Stimulated activated CD4-positive, alpha-beta T cell treated with anti-CD3 and anti-CD28 coated beads, TNF-alpha, amount 100 ng/mL, for 1 hour (primary cell): ENCODE results near the gene PEF1.
A peak's percentile ranks its signal among the peaks of the same experiment; 100 is the strongest.
"Not testable (repeated sequence)": the region's sequence is repeated elsewhere in the genome, so short reads cannot be mapped to it uniquely, and the experiment has no call there.

Experiments
- DNase-seq, 3 donors: peaks; one replicate each; pipeline ENCODE4 v3.0.0-alpha.2; 2020; ENCODE audit warnings: low read depth in 3 of 3, low spot score in 1 of 3

Gene PEF1

GRCh38 chr1:31615939-31616338 is 28.7 kb downstream of the PEF1 start:
- DNase-seq: no peak

GRCh38 chr1:31615414-31615813 is 29.3 kb downstream of the PEF1 start:
- DNase-seq: no peak

DNA sequence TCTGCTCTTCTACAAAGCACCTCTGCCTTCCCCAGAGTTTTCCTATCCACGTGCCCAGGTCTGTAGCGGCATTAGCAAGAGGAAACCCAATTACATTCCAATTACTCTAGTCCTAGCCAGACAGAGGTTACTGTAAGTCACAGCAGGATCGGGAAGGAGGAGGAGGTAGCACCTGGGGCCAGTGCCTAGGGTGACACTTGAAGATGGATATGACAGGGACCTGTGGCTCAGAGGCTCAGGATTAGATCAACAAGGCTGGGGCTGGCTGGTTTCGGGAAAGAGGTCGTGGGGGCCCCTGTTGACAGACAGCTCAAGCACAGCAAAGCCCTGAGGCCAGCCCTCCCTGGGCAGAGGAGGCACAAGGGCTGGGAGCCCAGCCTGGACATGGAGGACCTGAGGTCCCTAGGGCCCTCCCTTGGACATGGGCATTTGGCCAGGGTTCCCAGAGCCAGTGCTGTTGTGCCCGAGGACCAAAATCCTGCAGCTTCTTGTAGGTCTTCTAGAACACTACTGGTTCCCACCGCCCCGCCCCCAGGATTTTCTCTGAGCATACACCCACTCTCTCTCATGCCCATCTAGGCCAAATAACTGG is 30.2 kb downstream of the PEF1 start:
- no peak for DNase-seq

GRCh38 chr1:31609514-31610118 is 35.1 kb downstream of the PEF1 start:
- DNase-seq: no peak

- no peak for DNase-seq
Observed at GRCh38 chr1:31607360-31607759, 37.3 kb downstream of the PEF1 start.

DNA sequence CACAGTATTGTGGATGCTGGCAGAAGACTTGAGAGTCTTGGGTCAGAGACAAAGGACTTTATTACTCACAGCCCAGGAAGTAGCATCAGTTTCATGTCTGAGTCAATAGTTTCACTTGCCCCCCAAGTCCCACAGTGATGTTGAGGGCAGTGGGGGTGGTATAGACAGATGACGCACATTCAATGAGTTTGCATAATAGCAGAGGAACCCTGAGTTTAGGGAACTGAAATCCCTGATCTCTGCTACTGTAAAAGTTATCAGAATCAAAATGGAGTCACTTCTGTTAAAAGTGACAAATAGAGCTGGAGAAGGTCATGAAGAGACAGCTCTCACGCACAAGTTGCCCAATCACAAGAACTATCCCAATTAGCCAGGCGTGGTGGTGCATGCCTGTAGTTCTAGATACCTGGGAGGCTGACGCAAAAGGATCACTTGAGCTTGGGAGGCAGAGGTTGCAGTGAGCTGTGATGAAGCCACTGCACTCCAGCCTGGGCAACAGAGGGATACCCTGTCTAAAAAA is 38.7 kb downstream of the PEF1 start:
- no peak for DNase-seq

DNA sequence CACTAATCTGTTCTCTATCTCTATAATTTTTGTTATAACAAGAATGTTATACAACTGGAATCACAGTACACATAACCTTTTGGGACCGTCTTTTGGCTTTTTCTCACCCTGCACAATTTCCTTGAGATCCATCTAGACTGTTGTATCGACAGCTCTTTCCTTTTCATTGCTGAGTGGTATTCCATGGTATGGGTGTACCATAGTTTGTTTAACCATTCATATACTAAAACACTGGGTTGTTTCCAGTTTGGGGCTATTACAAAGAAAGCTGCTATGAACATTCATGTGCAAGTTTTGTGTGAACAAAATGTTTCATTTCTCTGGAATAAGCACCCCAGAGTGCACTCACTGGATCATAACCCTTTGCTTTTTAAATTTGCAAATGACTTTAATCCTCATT is 42.6 kb downstream of the PEF1 start:
- DNase-seq: no peak

GRCh38 chr1:31600641-31601040 is 44.0 kb downstream of the PEF1 start:
- DNase-seq: no peak

- DNase-seq: no peak
Observed at GRCh38 chr1:31598980-31599379, 45.7 kb downstream of the PEF1 start.

GRCh38 chr1:31596737-31597097 is 48.0 kb downstream of the PEF1 start:
- DNase-seq: no peak

GRCh38 chr1:31595836-31596736 is 48.6 kb downstream of the PEF1 start:
- no peak for DNase-seq

DNA sequence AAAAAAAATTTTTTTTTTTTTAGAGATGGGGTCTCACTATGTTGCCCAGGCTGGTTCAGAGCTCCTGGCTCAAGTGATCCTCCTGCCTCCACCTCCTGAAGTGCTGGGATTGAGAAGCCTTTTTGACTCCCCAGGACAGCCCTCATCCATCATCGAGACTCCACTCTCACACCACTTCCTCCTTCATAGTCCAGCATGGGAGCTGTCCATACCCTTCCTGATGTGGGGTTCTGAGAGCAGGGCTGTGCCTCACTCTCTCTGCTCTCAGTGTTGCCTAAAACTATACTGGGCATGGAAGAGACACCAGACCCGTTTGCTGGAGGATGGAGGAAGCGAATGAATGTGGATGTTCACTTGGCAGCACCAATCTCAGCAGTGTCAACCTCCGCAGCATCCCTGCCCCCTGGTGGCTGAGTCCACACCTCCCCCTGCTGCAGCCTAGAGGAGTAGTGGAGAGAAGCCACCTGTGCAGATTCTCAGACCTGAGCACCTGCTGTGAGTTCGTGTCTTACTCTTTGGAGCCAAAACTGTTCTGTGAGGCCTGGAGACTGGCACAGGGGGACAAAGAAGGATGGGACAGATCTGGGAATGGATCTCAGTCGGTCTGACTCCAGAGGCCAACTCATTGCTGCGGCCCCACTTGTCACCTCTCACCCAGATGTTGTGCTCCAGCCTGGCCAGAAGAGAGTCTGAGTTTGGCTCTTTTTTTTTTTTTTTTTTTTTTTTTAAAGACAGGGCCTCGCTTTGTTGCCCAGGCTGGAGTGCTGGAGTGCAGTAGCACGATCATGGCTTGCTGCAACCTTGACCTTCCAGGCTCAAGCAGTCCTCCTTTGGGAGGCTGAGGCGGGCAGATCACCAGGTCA is 50.7 kb downstream of the PEF1 start:
- peak in 2 of 3 donors; percentile 18 to 55 for DNase-seq

DNA sequence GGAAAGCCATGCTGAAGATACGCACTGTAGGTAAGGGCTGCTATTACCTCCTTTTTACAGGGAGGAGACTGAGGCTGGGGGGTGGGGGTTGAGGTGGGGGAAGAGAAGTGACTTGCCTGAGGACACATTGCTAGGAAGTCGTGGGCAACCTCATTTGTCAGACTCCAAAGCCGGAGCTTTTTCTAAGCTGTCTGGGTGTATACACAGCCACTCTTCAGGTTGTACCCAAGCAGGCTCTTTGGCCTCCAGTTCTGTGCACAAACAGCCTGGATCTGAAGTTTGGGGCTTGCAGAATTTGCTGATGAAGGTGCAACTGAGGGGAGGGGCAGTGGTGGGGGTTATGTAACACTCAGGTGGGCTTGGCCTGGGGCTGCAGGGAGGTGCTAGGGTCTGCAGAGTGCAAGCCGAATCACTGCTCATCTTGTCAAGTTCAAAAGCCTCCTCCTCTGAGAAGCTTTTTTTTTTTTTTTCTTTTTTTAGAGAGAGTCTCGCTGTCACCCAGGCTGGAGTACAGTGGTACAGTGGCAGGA is 51.5 kb downstream of the PEF1 start:
- DNase-seq: no peak

DNA sequence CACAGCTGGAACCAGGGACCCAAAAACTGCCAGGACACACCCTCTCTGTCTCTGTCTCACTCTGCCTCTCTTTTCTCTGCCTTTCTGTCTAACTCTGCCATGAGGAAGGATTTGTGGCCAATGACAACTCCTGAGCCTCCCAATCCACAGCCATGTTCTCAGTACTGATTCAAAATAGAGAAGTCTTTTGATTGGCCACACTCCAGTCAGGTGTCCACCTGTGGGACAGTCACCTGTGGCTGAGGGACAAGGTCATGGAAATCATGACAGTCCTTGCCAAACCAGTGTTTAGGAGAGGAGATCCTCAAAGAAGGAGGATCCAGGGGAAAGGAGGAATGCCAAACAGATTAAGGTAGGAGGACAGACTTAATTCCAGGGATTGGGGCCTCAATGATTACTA is 52.5 kb downstream of the PEF1 start:
- no peak for DNase-seq

- no peak for DNase-seq
Observed at GRCh38 chr1:31591425-31592093, 53.1 kb downstream of the PEF1 start.

GRCh38 chr1:31588751-31589515 is 55.7 kb downstream of the PEF1 start:
- DNase-seq: no peak

GRCh38 chr1:31587720-31588423 is 56.8 kb downstream of the PEF1 start:
- DNase-seq: peak in 1 of 3 donors; percentile 40

DNA sequence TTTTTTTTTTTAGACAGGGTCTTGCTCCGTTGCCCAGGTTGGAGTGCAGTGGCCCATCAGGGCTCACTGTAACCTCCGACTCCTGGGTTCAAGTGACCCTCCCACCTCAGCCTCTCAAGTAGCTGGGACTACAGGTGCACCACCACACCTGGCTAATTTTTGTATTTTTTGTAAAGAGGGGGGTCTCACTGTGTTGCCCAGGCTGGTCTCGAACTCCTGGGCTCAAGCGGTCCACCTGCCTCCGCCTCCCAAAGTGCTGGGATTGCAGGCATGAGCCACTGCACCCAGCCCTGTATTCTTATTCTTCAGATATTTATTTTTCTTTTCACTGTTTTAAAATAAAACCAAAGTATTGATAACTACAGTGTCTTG is 57.4 kb downstream of the PEF1 start:
- DNase-seq: not testable (repeated sequence)
